ENCODE measurements around the gene AUTS2.

- TF ChIP-seq, protein P1, sequence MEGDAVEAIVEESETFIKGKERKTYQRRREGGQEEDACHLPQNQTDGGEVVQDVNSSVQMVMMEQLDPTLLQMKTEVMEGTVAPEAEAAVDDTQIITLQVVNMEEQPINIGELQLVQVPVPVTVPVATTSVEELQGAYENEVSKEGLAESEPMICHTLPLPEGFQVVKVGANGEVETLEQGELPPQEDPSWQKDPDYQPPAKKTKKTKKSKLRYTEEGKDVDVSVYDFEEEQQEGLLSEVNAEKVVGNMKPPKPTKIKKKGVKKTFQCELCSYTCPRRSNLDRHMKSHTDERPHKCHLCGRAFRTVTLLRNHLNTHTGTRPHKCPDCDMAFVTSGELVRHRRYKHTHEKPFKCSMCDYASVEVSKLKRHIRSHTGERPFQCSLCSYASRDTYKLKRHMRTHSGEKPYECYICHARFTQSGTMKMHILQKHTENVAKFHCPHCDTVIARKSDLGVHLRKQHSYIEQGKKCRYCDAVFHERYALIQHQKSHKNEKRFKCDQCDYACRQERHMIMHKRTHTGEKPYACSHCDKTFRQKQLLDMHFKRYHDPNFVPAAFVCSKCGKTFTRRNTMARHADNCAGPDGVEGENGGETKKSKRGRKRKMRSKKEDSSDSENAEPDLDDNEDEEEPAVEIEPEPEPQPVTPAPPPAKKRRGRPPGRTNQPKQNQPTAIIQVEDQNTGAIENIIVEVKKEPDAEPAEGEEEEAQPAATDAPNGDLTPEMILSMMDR (IDR thresholded peaks at IDR 0.05; ENCODE audit: poor library complexity, severe bottlenecking) = no peak
- TF ChIP-seq POLR2AphosphoS5 (IDR thresholded peaks at IDR 0.05) = no peak
Measured at GRCh38 chr7:70316745-70317144, 718.5 kb downstream of the AUTS2 start.
